HepG2 (cell line): Measurements from ENCODE around the gene NOSTRIN. TPM values are rescaled to one million over a fixed set of nuclear protein-coding genes. Genes with fewer than 3 reads are reported as not detected.

Experiments used
- ATAC-seq: fragments of 200-7000 bp; cut with Tn5 transposase; 3 replicates; pipeline ENCODE4 v1.9.1; 2020; ENCODE audit warnings: mild to moderate bottlenecking, moderate library complexity
- BruUV-seq: library from RNA; stranded (reverse); fragments of 400-500 nt; replicated peaks from 2 replicates; lab custom pipeline; 2021; lab: Mats Ljungman, UMichigan
- CTCF ChIA-PET: fragments of 300-600 bp; formaldehyde crosslinking; extraction: SDS; loops from one replicate; lab custom pipeline; 2021; ENCODE audit warnings: low total read pairs, inconsistent platforms, low intra/inter-chr PET ratio; lab: Yijun Ruan, JAX
- POLR2A ChIA-PET: fragments of 350-600 bp; sonication (Branson Sonifier 250); formaldehyde crosslinking; loops from one replicate; lab custom pipeline; 2020; ENCODE audit warnings: antibody characterized with exemption, inconsistent platforms; lab: Yijun Ruan, JAX
- DNase-seq: peaks from one replicate; pipeline ENCODE4 v3.0.0-alpha.2; 2015; ENCODE audit warnings: low spot score
- FAIRE-seq: peaks from 3 replicates; lab custom pipeline; 2011; peaks lifted over from hg19 to GRCh38; lab: Jason Lieb, UNC
- H2AFZ ChIP-seq: one replicate; pipeline ENCODE4 v1.6.1; 2011; ENCODE audit warnings: low read length, inconsistent platforms
- H3K27ac ChIP-seq: fragments of 300-600 bp; 3 replicates; pipeline ENCODE4 v1.8.0; 2011; ENCODE audit warnings: mixed run types, mild to moderate bottlenecking, mixed read lengths, low read length, inconsistent platforms; ENCODE audit not compliant: insufficient read depth; ENCODE audit errors: extremely low read length
- H3K27me3 ChIP-seq, 2 experiments: fragments of 200-600 bp in 1 of 2; 2 replicates in 1 of 2; 3 replicates in 1 of 2; pipeline versions ENCODE4 v1.6.0 to v1.8.0; 2011; ENCODE audit warnings: low read length in 2 of 2, mild to moderate bottlenecking in 2 of 2, moderate library complexity in 2 of 2, inconsistent platforms in 1 of 2; ENCODE audit not compliant: insufficient read depth in 2 of 2, control insufficient read depth in 1 of 2
- H3K36me3 ChIP-seq, 2 experiments: fragments of 200-600 bp in 1 of 2; replicated peaks in 1 of 2; 2 replicates in 1 of 2; 3 replicates in 1 of 2; pipeline versions ENCODE4 v1.5.1 to v1.8.0; 2011; ENCODE audit warnings: low read length in 2 of 2, inconsistent platforms in 1 of 2; ENCODE audit not compliant: insufficient read depth in 2 of 2, control insufficient read depth in 1 of 2
- H3K4me1 ChIP-seq: 2 replicates; pipeline ENCODE4 v1.5.1; 2012; ENCODE audit warnings: low read length, inconsistent platforms; ENCODE audit not compliant: insufficient read depth
- H3K4me2 ChIP-seq: 2 replicates; pipeline ENCODE4 v1.6.0; 2011; ENCODE audit warnings: low read depth, low read length, inconsistent platforms
- H3K4me3 ChIP-seq, 3 experiments: fragments of 200-600 bp in 1 of 3; sonication (generic), shearing (Covaris generic) in 1 of 3; replicated peaks in 1 of 3; 2 replicates each; pipeline ENCODE4 v1.5.1; 2011 to 2016; ENCODE audit warnings: low read length in 3 of 3, inconsistent platforms in 2 of 3, low read depth in 2 of 3, mild to moderate bottlenecking in 2 of 3, control low read depth in 1 of 3, mixed read lengths in 1 of 3; ENCODE audit not compliant: insufficient read depth in 1 of 3
- H3K79me2 ChIP-seq: one replicate; pipeline ENCODE4 v1.6.1; 2011; ENCODE audit warnings: low read length, inconsistent platforms; ENCODE audit not compliant: insufficient read depth
- H3K9ac ChIP-seq: 2 replicates; pipeline ENCODE4 v1.6.0; 2011; ENCODE audit warnings: mild to moderate bottlenecking, low read depth, low read length, inconsistent platforms; ENCODE audit not compliant: insufficient read depth
- H3K9me3 ChIP-seq: 2 replicates; pipeline ENCODE4 v1.5.1; 2012; ENCODE audit warnings: mild to moderate bottlenecking, low read length
- H4K20me1 ChIP-seq: 2 replicates; pipeline ENCODE4 v1.6.0; 2011; ENCODE audit warnings: inconsistent platforms, mild to moderate bottlenecking, low read length, moderate library complexity; ENCODE audit not compliant: insufficient read depth
- AKAP8 ChIP-seq: sonication (generic); formaldehyde crosslinking; IDR thresholded peaks from 2 replicates; pipeline ENCODE4 v1.5.1; 2020; ENCODE audit warnings: mild to moderate bottlenecking, missing genetic modification reagents
- CEBPB ChIP-seq: IDR thresholded peaks from 2 replicates; pipeline ENCODE4 v1.6.1; 2011; ENCODE audit warnings: low read depth, low read length, improper control_type of control experiment, borderline replicate concordance
- GATAD1 ChIP-seq: IDR thresholded peaks from 2 replicates; pipeline ENCODE4 v1.6.1; 2016; ENCODE audit warnings: missing genetic modification reagents, missing compliant biosample characterization
- HNRNPL ChIP-seq: fragments of 200-400 bp; formaldehyde crosslinking; IDR thresholded peaks from 2 replicates; pipeline ENCODE4 v1.6.1; 2017; ENCODE audit warnings: mild to moderate bottlenecking, low read depth, low read length
- MIER3 ChIP-seq: IDR thresholded peaks from 2 replicates; pipeline ENCODE4 v1.6.1; 2016; ENCODE audit warnings: missing compliant biosample characterization, borderline replicate concordance
- SRF ChIP-seq: IDR thresholded peaks from 2 replicates; pipeline ENCODE4 v1.6.1; 2011; ENCODE audit warnings: mild to moderate bottlenecking, low read depth, low read length, moderate library complexity
- TERF1 ChIP-seq: sonication (generic); formaldehyde crosslinking; IDR thresholded peaks from 2 replicates; pipeline ENCODE4 v1.8.0; 2022; ENCODE audit warnings: mild to moderate bottlenecking, missing genetic modification reagents, moderate library complexity
- ZNF362 ChIP-seq: sonication (generic); formaldehyde crosslinking; IDR thresholded peaks from 2 replicates; pipeline ENCODE4 v1.4.0; 2020; ENCODE audit warnings: missing genetic modification reagents, mild to moderate bottlenecking, borderline replicate concordance
- ZNF800 ChIP-seq: sonication (generic); formaldehyde crosslinking; IDR thresholded peaks from 2 replicates; pipeline ENCODE4 v1.4.0; 2020; ENCODE audit warnings: missing genetic modification reagents
- WGBS: methylation state at CpG from one replicate; pipeline ENCODE4 v1.1.6; 2017; ENCODE audit warnings: low lambda C conversion rate; 5-methylcytosine and 5-hydroxymethylcytosine counted together
- in situ Hi-C: cut with HindIII; loops from 2 replicates; pipeline ENCODE4 v1.10.0; 2017; ENCODE audit warnings: low pct_unique_long_range_greater_than_20kb; ENCODE audit not compliant: extremely low pct_ligation_motif_present
- intact Hi-C: fragments of 100-400 bp; cut with micrococcal nuclease; formaldehyde crosslinking; loops from one replicate; pipeline ENCODE4 v1.10.0; 2022; ENCODE audit not compliant: unreplicated experiment
- polyA plus RNA-seq, 8 experiments: library from polyadenylated mRNA; depleted of rRNA in 3 of 8; stranded (reverse) in 7 of 8; unstranded in 1 of 8; fragments of >200 nt; fragmentation: Illumina TruSeq in 4 of 8; extraction: Trizol in 4 of 8; gene quantifications; 2 replicates each; pipeline versions ENCODE4 v1.2.1 to v1.2.3, GENCODE V29; 2011 to 2016; ENCODE audit warnings: low read depth in 4 of 8, missing spikeins in 1 of 8, mixed read lengths in 1 of 8; ENCODE audit not compliant: insufficient read depth in 1 of 8
- total RNA-seq, 5 experiments: library from RNA; depleted of rRNA; stranded (reverse); fragments of >200 nt; fragmentation: Illumina TruSeq; extraction: Trizol; gene quantifications; 2 replicates each; pipeline ENCODE4 v1.2.3, GENCODE V29; 2016; ENCODE audit warnings: low read depth in 1 of 5
- TF ChIP-seq, protein P1 (sequence below): sonication (generic); formaldehyde crosslinking; IDR thresholded peaks from 2 replicates; pipeline ENCODE4 v1.4.0; 2020; ENCODE audit warnings: mild to moderate bottlenecking, missing genetic modification reagents
- TF ChIP-seq, protein P2 (sequence below): IDR thresholded peaks from 2 replicates; pipeline ENCODE4 v1.6.1; 2016; ENCODE audit warnings: mild to moderate bottlenecking

The NOSTRIN gene
- total and polyA plus RNA-seq, 2 of the 13 experiments (the other 11 are each of a cell fraction or from before 2014, with no cell fraction given), result 0.22 TPM

DNA sequence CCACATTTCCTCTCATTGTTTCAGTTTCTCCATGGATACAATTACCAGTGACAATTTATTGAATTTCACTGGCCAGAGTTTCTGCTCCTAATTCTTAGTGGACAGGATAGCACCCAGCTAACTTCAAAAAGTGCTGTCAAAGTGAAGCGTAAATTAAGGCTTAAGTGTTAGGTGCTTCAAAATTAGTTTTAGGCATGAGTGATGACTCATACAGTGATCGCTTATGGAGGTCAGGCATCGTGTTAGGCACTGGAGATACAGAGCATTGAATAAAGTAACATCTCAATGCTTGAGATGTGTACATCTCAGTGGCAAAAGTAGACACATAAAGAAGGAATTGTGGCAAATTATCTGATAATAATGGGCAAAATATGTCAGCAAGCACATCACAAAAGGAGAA, 40.8 kb downstream of the NOSTRIN start:
- intact Hi-C loops, result no loop called here
- Histone ChIP-seq H3K36me3 (no peaks in the 10 kb centered on the region), H3K9me3 (no peaks in the 10 kb centered on the region), H3K27me3 (no peaks in the 10 kb centered on the region), H3K9ac (no peak overlapping the region), H3K4me1 (no peaks in the 10 kb centered on the region), H4K20me1 (no peaks in the 10 kb centered on the region), H3K79me2 (no peaks in the 10 kb centered on the region), H3K4me2 (no peak overlapping the region), H2AFZ (no peak overlapping the region), H3K27ac (no peak overlapping the region), H3K4me3 (no peak overlapping the region)
- no peak for DNase-seq
- CTCF ChIA-PET, result no interaction called here
- FAIRE-seq, result peak; percentile 48
- WGBS, result 95% methylated on average over 3 of the region's 3 CpGs
- ATAC-seq, result no peak
- BruUV-seq, result no TSS peak
- in situ Hi-C loops, result no loop called here
- POLR2A ChIA-PET, result no interaction called here
- TF ChIP-seq, protein P1, sequence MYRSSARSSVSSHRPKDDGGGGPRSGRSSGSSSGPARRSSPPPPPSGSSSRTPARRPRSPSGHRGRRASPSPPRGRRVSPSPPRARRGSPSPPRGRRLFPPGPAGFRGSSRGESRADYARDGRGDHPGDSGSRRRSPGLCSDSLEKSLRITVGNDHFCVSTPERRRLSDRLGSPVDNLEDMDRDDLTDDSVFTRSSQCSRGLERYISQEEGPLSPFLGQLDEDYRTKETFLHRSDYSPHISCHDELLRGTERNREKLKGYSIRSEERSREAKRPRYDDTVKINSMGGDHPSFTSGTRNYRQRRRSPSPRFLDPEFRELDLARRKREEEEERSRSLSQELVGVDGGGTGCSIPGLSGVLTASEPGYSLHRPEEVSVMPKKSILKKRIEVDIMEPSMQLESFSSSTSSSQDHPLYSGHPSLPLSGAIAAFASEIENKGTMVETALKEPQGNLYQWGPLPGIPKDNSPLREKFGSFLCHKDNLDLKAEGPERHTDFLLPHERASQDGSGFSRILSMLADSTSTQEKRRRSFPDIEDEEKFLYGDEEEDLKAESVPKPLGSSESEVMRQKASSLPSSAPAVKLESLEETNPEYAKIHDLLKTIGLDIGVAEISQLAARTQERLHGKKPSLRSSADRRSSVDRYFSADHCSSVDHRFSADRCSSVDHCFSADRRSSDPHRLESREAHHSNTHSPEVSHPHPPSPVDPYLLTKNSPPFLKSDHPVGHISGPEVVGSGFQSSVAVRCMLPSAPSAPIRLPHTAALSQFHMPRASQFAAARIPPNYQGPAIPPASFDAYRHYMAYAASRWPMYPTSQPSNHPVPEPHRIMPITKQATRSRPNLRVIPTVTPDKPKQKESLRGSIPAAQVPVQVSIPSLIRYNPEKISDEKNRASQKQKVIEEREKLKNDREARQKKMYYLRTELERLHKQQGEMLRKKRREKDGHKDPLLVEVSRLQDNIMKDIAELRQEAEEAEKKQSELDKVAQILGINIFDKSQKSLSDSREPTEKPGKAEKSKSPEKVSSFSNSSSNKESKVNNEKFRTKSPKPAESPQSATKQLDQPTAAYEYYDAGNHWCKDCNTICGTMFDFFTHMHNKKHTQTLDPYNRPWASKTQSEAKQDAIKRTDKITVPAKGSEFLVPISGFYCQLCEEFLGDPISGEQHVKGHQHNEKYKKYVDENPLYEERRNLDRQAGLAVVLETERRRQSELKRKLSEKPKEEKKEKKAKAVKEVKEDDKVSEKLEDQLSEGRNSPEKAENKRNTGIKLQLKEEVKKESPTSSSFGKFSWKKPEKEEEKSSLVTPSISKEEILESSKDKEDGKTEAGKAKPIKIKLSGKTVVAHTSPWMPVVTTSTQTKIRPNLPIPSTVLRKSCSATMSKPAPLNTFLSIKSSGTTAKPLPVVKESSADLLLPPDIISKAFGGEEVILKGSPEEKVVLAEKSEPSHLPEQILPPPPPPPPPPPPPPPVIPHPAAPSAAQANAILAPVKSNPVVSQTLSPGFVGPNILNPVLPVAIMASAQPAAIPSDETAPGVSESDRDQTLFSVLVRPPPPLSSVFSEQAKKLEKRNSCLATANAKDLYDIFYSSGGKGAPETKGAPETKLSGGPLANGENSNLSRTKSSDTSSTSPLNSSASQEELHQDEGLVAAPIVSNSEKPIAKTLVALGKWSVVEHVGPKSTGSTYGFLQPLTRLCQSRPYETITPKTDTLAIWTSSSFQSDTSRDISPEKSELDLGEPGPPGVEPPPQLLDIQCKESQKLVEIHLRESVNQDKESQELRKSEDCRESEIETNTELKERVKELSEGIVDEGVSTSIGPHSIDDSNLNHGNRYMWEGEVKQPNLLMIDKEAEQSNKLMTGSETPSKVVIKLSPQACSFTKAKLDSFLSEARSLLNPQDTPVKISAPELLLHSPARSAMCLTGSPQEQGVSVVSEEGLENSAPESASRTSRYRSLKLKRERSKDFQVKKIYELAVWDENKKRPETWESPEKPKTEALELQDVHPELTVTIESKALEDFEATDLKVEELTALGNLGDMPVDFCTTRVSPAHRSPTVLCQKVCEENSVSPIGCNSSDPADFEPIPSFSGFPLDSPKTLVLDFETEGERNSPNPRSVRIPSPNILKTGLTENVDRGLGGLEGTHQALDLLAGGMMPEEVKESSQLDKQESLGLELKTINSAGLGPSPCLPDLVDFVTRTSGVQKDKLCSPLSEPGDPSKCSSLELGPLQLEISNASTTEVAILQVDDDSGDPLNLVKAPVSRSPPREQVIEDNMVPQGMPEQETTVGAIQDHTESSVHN, result no peak
- TF ChIP-seq GATAD1 (no peak), ZNF362 (CRISPR knock-in tag) (no peak), ZNF800 (CRISPR knock-in tag) (no peak), SRF (no peak), HNRNPL (no peak), CEBPB (no peak), AKAP8 (no peak), TERF1 (no peak), MIER3 (CRISPR knock-in tag) (no peak)
- TF ChIP-seq, protein P2, sequence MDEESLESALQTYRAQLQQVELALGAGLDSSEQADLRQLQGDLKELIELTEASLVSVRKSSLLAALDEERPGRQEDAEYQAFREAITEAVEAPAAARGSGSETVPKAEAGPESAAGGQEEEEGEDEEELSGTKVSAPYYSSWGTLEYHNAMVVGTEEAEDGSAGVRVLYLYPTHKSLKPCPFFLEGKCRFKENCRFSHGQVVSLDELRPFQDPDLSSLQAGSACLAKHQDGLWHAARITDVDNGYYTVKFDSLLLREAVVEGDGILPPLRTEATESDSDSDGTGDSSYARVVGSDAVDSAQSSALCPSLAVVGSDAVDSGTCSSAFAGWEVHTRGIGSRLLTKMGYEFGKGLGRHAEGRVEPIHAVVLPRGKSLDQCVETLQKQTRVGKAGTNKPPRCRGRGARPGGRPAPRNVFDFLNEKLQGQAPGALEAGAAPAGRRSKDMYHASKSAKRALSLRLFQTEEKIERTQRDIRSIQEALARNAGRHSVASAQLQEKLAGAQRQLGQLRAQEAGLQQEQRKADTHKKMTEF (CRISPR knock-in tag), result no peak
